Mesendoderm (in vitro differentiated cells): Measurements from ENCODE around the gene JPH2.
A peak's percentile ranks its signal among the peaks of the same experiment; 100 is the strongest.

Source experiments
- DNase-seq: peaks from one replicate; pipeline ENCODE4 v3.0.0; 2013
- H2AK5ac ChIP-seq: 2 replicates; pipeline ENCODE4 v1.6.1; 2013; ENCODE audit warnings: low read length, inconsistent platforms
- H2BK120ac ChIP-seq: 2 replicates; pipeline ENCODE4 v1.6.1; 2013; ENCODE audit warnings: low read depth, mild to moderate bottlenecking, low read length, moderate library complexity, mixed read lengths
- H2BK15ac ChIP-seq: replicated peaks from 2 replicates; pipeline ENCODE4 v1.6.1; 2013; ENCODE audit warnings: low read depth, mild to moderate bottlenecking, moderate library complexity
- H2BK5ac ChIP-seq: 2 replicates; pipeline ENCODE4 v1.6.1; 2013; ENCODE audit warnings: low read length, inconsistent platforms
- H3K18ac ChIP-seq: 2 replicates; pipeline ENCODE4 v1.6.1; 2013; ENCODE audit warnings: mild to moderate bottlenecking, low read length, mixed read lengths
- H3K23ac ChIP-seq: one replicate; pipeline ENCODE4 v1.6.1; 2013; ENCODE audit warnings: low read length
- H3K27ac ChIP-seq: 2 replicates; pipeline ENCODE4 v1.5.1; 2013; ENCODE audit warnings: low read depth, mild to moderate bottlenecking, inconsistent platforms, low read length, moderate library complexity
- H3K27me3 ChIP-seq: 2 replicates; pipeline ENCODE4 v1.6.1; 2013; ENCODE audit warnings: low read length, control low read depth, mild to moderate bottlenecking, inconsistent platforms; ENCODE audit not compliant: insufficient read depth, poor library complexity
- H3K36me3 ChIP-seq: 2 replicates; pipeline ENCODE4 v1.6.1; 2013; ENCODE audit warnings: low read length, inconsistent platforms; ENCODE audit not compliant: control insufficient read depth, insufficient read depth
- H3K4ac ChIP-seq: one replicate; pipeline ENCODE4 v1.6.1; 2013; ENCODE audit warnings: low read depth, mild to moderate bottlenecking, low read length, moderate library complexity
- H3K4me1 ChIP-seq: 2 replicates; pipeline ENCODE4 v1.6.1; 2013; ENCODE audit warnings: low read depth, low read length, inconsistent platforms; ENCODE audit not compliant: control insufficient read depth
- H3K4me2 ChIP-seq: 2 replicates; pipeline ENCODE4 v1.6.1; 2013; ENCODE audit warnings: low read length
- H3K4me3 ChIP-seq: 2 replicates; pipeline ENCODE4 v1.5.1; 2013; ENCODE audit warnings: mild to moderate bottlenecking, low read length
- H3K56ac ChIP-seq: one replicate; pipeline ENCODE4 v1.6.1; 2013; ENCODE audit warnings: low read length
- H3K79me1 ChIP-seq: 2 replicates; pipeline ENCODE4 v1.6.1; 2013; ENCODE audit warnings: low read length, inconsistent platforms
- H3K79me2 ChIP-seq: 2 replicates; pipeline ENCODE4 v1.6.1; 2013; ENCODE audit warnings: mild to moderate bottlenecking, low read length; ENCODE audit not compliant: control insufficient read depth, insufficient read depth
- H3K9ac ChIP-seq: 2 replicates; pipeline ENCODE4 v1.6.1; 2013; ENCODE audit warnings: low read length, inconsistent platforms
- H4K5ac ChIP-seq: one replicate; pipeline ENCODE4 v1.6.1; 2013; ENCODE audit warnings: low read length
- H4K8ac ChIP-seq: one replicate; pipeline ENCODE4 v1.6.1; 2013; ENCODE audit warnings: low read depth, mild to moderate bottlenecking, control low read depth, low read length, moderate library complexity
- WGBS: extraction: QIAGEN DNeasy Blood & Tissue Kit; methylation state at CpG from one replicate; pipeline ENCODE4 v1.1.7; 2013; ENCODE audit warnings: low lambda C conversion rate, missing lambda C conversion rate; ENCODE audit not compliant: insufficient coverage; ENCODE audit errors: extremely low coverage; 5-methylcytosine and 5-hydroxymethylcytosine counted together

JPH2 gene

GRCh38 chr20:44160133-44160532 lies 26.9 kb downstream of the JPH2 start:
- H4K8ac ChIP-seq: no peak overlapping the region
- WGBS: no CpG with 5 or more reads among the region's 56 CpGs

GRCh38 chr20:44159711-44160110 lies 27.3 kb downstream of the JPH2 start:
- Histone ChIP-seq H3K27ac (no peak overlapping the region), H2BK15ac (no peak overlapping the region), H3K9ac (no peak overlapping the region), H2BK5ac (no peak overlapping the region), H3K79me2 (no peaks in the 10 kb centered on the region), H3K56ac (no peak overlapping the region), H3K4me2 (no peak overlapping the region), H4K8ac (no peak overlapping the region), H3K4me1 (no peaks in the 10 kb centered on the region), H3K36me3 (no peaks in the 10 kb centered on the region), H3K23ac (no peak overlapping the region), H4K5ac (no peak overlapping the region), H2BK120ac (no peak overlapping the region), H2AK5ac (no peak overlapping the region), H3K4me3 (no peak overlapping the region), H3K79me1 (no peaks in the 10 kb centered on the region), H3K27me3 (no peaks in the 10 kb centered on the region), H3K4ac (no peak overlapping the region), H3K18ac (no peak overlapping the region)
- no peak for DNase-seq
- no CpG with 5 or more reads among the region's 50 CpGs for WGBS

More at GRCh38 chr20:44160133-44160532, 26.9 kb downstream of the JPH2 start:
- Histone ChIP-seq H2AK5ac (no peak overlapping the region), H3K4me2 (no peak overlapping the region), H3K36me3 (no peaks in the 10 kb centered on the region), H2BK15ac (no peak overlapping the region), H3K9ac (no peak overlapping the region), H2BK5ac (no peak overlapping the region), H3K4me1 (no peaks in the 10 kb centered on the region), H3K18ac (no peak overlapping the region), H3K4ac (no peak overlapping the region), H3K23ac (no peak overlapping the region), H2BK120ac (no peak overlapping the region), H3K79me2 (no peaks in the 10 kb centered on the region), H3K79me1 (no peaks in the 10 kb centered on the region), H3K27ac (no peak overlapping the region), H4K5ac (no peak overlapping the region), H3K56ac (no peak overlapping the region), H3K27me3 (no peaks in the 10 kb centered on the region), H3K4me3 (no peak overlapping the region)
- no peak for DNase-seq

GRCh38 chr20:44159125-44159524 lies 27.9 kb downstream of the JPH2 start:
- Histone ChIP-seq H3K4me3 (no peak overlapping the region), H4K5ac (no peak overlapping the region), H3K79me2 (no peaks in the 10 kb centered on the region), H3K36me3 (no peaks in the 10 kb centered on the region), H2BK5ac (no peak overlapping the region), H3K4ac (no peak overlapping the region), H3K27ac (no peak overlapping the region), H2BK15ac (no peak overlapping the region), H3K56ac (no peak overlapping the region), H2BK120ac (no peak overlapping the region), H3K27me3 (no peaks in the 10 kb centered on the region), H3K18ac (no peak overlapping the region), H3K4me1 (no peaks in the 10 kb centered on the region), H2AK5ac (no peak overlapping the region), H3K23ac (no peak overlapping the region), H3K79me1 (no peaks in the 10 kb centered on the region), H4K8ac (no peak overlapping the region), H3K9ac (no peak overlapping the region), H3K4me2 (no peak overlapping the region)
- DNase-seq: no peak
- 100% methylated on average over 1 of the region's 2 CpGs for WGBS

GRCh38 chr20:44157061-44157460 lies 29.9 kb downstream of the JPH2 start:
- Histone ChIP-seq H2AK5ac (no peak overlapping the region), H2BK5ac (no peak overlapping the region), H4K8ac (no peak overlapping the region), H3K4me2 (no peak overlapping the region), H3K79me1 (no peaks in the 10 kb centered on the region), H3K79me2 (no peaks in the 10 kb centered on the region), H3K27ac (no peak overlapping the region), H3K4me3 (no peak overlapping the region), H3K18ac (no peak overlapping the region), H2BK15ac (no peak overlapping the region), H3K9ac (no peak overlapping the region), H3K27me3 (no peaks in the 10 kb centered on the region), H2BK120ac (no peak overlapping the region), H3K56ac (no peak overlapping the region), H3K4me1 (no peaks in the 10 kb centered on the region), H3K23ac (no peak overlapping the region), H3K36me3 (no peaks in the 10 kb centered on the region), H3K4ac (no peak overlapping the region), H4K5ac (no peak overlapping the region)
- WGBS: no CpG with 5 or more reads among the region's 5 CpGs
- DNase-seq: no peak

- H3K36me3 ChIP-seq: no peaks in the 10 kb centered on the region
- WGBS: no CpG with 5 or more reads among the region's 7 CpGs
- H3K9ac ChIP-seq: no peak overlapping the region
- no peak overlapping the region for H2BK15ac ChIP-seq
- H3K56ac ChIP-seq: no peak overlapping the region
- no peaks in the 10 kb centered on the region for H3K4me1 ChIP-seq
- no peak overlapping the region for H2BK5ac ChIP-seq
- no peak overlapping the region for H4K8ac ChIP-seq
- H3K4me2 ChIP-seq: no peak overlapping the region
- DNase-seq: peak; percentile 78
- H3K79me1 ChIP-seq: no peaks in the 10 kb centered on the region
- no peak overlapping the region for H3K27ac ChIP-seq
- H3K23ac ChIP-seq: no peak overlapping the region
- no peak overlapping the region for H2BK120ac ChIP-seq
- no peak overlapping the region for H3K18ac ChIP-seq
- no peaks in the 10 kb centered on the region for H3K79me2 ChIP-seq
- H3K27me3 ChIP-seq: no peaks in the 10 kb centered on the region
- no peak overlapping the region for H3K4me3 ChIP-seq
- no peak overlapping the region for H4K5ac ChIP-seq
- no peak overlapping the region for H2AK5ac ChIP-seq
- no peak overlapping the region for H3K4ac ChIP-seq
Observed at GRCh38 chr20:44154521-44155001, 32.4 kb downstream of the JPH2 start.

GRCh38 chr20:44153636-44154043 lies 33.3 kb downstream of the JPH2 start:
- H3K4me2 ChIP-seq: no peak overlapping the region
- H3K56ac ChIP-seq: no peak overlapping the region
- no peak overlapping the region for H3K9ac ChIP-seq
- H4K8ac ChIP-seq: no peak overlapping the region
- no peak overlapping the region for H2BK120ac ChIP-seq
- no peak overlapping the region for H4K5ac ChIP-seq
- WGBS: no CpG with 5 or more reads among the region's 6 CpGs
- no peaks in the 10 kb centered on the region for H3K79me2 ChIP-seq
- no peak overlapping the region for H3K18ac ChIP-seq
- no peaks in the 10 kb centered on the region for H3K27me3 ChIP-seq
- H2BK5ac ChIP-seq: no peak overlapping the region
- no peak overlapping the region for H2AK5ac ChIP-seq
- no peak overlapping the region for H2BK15ac ChIP-seq
- peak; percentile 87 for DNase-seq
- H3K36me3 ChIP-seq: no peaks in the 10 kb centered on the region
- no peaks in the 10 kb centered on the region for H3K4me1 ChIP-seq
- no peak overlapping the region for H3K4ac ChIP-seq
- H3K79me1 ChIP-seq: no peaks in the 10 kb centered on the region
- peak overlapping the region; percentile 7 for H3K27ac ChIP-seq
- no peak overlapping the region for H3K4me3 ChIP-seq
- H3K23ac ChIP-seq: no peak overlapping the region
